ENCODE measurements around the gene CHD1L.
"Not testable (repeated sequence)": the region's sequence is repeated elsewhere in the genome, so short reads cannot be mapped to it uniquely, and the experiment has no call there.

The CHD1L gene

DNA sequence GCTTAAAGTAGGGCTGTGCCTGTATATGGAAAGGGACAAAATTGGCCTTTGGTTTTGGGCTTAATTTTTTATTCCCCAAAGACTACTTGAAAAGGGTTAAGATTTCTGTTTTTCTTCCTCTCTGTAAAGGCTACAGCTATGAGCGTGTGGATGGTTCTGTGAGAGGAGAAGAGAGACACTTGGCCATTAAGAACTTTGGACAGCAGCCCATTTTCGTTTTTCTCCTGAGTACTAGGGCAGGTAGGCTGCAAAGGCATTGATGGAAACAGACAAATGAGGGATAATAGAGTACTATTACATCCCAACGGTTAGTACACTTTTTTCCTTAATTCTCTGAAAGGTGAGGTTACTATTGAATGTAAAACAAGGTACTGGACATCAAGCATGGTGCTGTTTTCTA is 29.6 kb downstream of the CHD1L start:
- DNase-seq: no peak

DNA sequence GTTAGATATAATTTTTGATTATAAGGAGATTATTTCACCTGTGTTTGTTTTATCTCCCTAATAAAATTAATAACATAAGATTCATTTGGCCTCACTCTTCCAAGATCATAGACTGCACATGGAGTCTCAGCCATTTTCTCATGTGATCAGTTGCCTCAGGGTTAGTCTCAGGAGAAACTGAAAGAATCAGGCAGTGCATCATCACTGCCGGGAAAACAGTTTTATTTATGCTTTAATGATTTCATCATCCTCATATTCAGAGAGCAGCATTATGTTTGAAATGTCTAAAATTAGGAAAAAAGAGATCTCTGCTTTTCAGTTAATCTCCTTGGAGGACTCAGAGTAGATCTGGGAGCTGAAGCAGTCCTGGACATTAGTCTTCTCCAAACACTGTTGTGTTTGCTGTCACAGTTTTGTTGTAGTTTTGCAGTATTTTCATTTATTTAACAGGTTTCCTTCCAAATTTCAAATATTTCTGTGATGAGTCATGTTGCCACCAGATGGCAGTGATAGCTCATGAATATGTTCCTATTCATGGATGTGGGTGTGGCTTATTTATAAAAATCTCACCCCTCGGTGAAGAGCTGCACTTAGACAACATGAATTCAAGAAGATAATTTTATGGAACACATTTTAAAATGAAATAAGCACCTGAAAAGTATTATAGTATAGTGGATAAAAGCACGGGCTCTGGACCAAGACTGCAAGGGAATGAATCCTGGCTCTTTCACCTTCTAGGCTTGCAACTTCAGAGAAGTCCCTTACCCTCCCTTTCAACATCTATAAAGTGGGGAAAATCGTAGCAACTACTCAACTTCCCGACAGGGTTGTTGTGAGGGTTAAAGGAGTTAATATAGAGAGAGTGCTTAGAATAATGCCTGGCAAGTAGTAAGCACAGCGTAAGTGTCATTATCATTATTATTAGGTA is 31.2 kb downstream of the CHD1L start:
- peak; percentile 62 for DNase-seq

GRCh38 chr1:147281950-147282349 is 39.5 kb downstream of the CHD1L start:
- DNase-seq: no peak

GRCh38 chr1:147283011-147283410 is 40.5 kb downstream of the CHD1L start:
- DNase-seq: no peak

- no peak for DNase-seq
Measured at GRCh38 chr1:147287133-147287865, 44.8 kb downstream of the CHD1L start.

DNA sequence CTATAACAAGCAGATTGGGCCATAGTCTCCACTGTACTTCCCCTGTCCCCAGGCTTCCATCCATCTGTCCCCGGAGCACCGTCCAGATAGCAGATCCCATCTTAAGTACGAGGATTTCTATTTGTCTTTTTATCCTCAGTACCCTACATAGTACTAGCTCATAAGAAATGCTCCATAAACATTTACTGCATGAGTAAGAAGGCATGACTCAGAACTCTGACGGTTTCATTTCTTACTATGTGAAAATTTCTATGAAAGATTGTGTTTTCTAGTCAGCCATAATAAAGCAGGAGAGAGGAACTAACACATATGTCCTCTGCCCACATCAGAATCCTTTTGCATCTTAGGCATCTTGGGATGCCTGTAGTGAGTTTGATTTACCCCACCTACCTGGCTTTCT is 49.5 kb downstream of the CHD1L start:
- DNase-seq: no peak

DNA sequence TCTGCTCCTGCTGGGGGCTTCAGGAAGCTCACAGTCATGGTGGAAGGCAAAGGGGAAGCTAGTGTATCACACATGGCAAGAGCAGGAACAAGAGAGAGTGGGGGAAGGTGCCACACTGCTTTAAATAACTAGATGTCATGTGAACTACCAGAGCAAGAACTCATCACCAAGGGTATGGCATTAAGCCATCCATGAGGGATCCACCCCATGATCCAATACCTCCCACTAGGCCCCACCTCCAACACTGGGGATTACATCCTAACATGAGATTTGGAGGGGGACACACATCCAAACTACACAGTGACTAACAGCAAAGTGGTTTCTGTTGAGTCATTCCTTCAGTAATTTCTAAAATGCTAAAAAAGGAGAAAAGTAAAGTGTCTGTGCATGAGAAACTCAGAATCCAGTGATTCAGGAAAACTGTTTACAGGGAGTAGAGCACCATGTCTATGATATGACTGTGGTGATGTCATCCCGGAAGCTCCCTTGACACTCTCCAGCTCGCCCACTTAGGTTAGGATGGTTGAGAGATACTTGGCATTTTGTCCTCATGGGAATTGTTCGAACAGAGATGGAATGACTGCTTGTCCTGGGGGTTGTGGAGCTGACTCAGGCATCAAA is 50.3 kb downstream of the CHD1L start:
- DNase-seq: no peak

- DNase-seq: no peak
Measured at GRCh38 chr1:147297438-147297837, 55.0 kb downstream of the CHD1L start.

DNA sequence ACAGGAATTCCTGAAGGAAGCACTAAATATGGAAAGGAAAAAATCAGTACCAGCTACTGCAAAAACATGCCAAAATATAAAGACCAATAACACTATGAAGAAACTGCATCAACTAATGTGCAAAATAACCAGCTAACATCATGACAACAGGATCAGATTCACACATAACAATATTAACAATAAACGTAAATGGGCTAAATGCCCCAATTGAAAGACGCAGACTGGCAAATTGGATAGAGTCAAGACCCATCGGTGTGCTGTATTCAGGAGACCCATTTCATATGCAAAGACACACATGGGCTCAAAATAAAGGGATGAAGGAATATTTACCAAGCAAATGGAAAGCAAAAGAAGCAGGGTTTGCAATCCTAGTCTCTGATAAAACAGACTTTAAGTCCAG is 63.3 kb downstream of the CHD1L start:
- DNase-seq: not testable (repeated sequence)

DNA sequence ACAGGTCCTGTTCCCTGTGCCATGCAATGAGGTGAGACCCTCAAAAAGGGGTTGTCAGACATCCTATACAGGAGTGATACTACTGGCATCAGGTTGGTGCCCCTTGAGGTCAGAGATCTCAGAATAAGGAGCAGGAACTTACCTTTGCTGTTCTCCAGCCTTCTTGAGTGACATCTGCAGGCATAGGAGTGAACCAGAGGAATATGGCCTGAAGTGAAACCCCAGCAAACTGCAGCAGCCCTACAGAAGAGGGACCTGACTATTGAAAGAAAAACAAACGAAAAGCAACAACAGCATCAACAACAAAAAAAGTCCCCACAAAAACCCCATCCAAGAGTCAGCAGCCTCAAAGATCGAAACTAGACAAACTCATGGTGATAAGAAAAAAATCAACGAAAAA is 74.5 kb downstream of the CHD1L start:
- no peak for DNase-seq

DNA sequence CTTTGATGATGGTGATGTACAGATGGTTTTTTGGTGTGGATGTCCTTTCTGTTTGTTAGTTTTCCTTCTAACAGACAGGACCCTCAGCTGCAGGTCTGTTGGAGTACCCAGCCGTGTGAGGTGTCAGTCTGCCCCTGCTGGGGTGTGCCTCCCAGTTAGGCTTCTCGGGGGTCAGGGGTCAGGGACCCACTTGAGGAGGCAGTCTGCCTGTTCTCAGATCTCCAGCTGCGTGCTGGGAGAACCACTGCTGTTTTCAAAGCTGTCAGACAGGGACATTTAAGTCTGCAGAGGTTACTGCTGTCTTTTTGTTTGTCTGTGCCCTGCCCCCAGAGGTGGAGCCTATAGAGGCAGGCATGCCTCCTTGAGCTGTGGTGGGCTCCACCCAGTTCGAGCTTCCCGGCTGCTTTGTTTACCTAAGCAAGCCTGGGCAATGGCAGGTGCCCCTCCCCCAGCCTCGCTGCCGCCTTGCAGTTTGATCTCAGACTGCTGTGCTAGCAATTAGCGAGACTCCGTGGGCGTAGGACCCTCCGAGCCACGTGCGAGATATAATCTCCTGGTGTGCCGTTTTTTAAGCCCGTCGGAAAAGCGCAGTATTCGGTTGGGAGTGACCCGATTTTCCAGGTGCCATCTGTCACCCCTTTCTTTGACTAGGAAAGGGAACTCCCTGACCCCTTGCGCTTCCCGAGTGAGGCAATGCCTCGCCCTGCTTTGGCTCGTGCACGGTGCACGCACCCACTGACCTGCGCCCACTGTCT is 84.6 kb downstream of the CHD1L start:
- not testable (repeated sequence) for DNase-seq

DNA sequence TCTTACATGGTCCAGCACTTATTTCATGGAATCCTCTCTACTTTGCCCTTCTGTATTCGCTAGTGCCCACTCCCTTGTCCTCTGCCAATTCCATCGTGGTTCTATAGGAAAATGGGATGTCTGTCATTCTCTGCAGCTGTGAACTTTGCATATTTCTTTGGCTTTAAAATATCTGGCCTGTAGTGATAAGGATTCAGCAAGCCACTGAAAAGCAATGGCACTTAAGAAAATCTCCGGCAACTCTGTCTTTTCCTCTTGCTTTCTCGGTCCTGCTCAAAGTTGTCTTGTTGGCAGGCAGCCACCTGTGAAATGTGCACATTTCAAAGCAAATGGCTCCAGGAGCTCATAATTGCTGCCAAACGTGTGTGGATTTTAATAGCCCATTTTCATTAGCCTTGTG is 91.8 kb downstream of the CHD1L start:
- no peak for DNase-seq

DNA sequence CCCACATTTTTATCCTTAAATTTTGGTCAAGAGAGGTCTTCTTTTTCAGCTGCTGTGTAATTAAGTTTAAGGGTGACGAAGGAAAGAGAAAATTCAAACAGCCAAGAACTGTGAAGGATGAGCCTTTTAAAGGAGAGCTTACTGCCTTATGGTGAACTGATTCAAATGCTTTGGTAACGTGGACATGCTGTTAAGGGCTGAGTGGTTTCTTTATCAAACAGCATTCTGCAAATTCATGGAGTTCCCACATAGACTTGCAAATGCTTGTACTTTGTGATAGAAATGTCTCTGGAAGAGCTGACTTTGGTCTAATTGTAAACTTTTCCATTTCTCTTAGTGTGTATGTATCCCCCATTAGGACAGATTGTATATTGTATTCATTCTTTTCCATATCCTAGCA is 93.8 kb downstream of the CHD1L start:
- DNase-seq: no peak

DNA sequence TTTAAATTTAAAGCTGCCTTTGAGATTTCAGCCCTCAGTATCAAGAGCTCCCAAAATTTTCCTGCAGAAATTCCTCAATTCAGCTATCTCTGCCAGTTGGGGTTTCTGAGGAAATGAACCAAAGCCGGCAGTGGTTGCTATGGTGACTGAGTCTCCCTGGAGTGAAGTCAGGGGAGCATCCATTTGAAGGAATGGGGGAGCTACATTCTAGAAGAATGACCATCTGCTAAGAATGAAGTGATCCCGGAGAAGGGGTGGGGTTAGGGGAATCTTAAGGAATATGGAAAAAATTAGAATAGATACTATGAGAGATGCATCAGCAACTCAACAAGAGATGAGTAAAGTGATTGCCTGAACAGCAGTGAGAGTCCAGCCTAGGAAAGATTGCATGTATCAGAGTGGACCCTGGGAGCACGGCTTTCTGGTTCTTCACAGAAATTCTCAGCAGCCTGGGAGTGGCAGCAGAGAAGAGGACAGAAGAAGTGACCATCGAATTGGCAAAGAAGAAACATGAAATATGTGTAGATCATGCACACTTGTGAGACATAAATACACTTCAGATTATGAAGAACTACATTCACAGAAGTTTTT is 94.7 kb downstream of the CHD1L start:
- DNase-seq: no peak

DNA sequence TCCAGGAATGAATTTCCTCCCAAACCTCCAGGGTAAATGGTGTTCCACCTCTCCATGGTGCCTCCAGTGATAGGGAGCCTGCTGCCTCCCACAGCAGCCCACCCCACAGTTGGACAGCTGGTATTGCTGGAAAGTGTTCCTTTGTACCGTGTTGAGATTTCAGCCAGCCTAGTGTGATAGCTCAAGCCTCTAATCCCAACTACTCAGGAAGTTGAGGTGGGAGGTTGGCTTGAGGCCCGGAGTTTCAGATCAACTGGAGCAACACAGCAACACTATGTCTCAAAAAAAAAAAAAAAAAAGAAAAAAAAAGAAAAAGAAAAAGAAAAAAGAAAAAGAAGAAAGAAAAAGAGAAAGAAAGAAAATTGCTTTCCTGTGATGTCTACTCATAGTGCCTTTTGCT is 96.1 kb downstream of the CHD1L start:
- DNase-seq: no peak

GRCh38 chr1:147341246-147341645 is 98.8 kb downstream of the CHD1L start:
- no peak for DNase-seq

All from CD4-positive, alpha-beta T cell treated with Interleukin-17A for 1 hour (primary cell).